ENCODE results near the gene AGBL5. TPM values are rescaled to one million over a fixed set of nuclear protein-coding genes. Genes with fewer than 3 reads are reported as not detected.

AGBL5 gene
- total and polyA plus RNA-seq, 2 of the 13 experiments (the other 11 are each of a cell fraction or from before 2014, with no cell fraction given) = 55.9 to 73.3 TPM

DNA sequence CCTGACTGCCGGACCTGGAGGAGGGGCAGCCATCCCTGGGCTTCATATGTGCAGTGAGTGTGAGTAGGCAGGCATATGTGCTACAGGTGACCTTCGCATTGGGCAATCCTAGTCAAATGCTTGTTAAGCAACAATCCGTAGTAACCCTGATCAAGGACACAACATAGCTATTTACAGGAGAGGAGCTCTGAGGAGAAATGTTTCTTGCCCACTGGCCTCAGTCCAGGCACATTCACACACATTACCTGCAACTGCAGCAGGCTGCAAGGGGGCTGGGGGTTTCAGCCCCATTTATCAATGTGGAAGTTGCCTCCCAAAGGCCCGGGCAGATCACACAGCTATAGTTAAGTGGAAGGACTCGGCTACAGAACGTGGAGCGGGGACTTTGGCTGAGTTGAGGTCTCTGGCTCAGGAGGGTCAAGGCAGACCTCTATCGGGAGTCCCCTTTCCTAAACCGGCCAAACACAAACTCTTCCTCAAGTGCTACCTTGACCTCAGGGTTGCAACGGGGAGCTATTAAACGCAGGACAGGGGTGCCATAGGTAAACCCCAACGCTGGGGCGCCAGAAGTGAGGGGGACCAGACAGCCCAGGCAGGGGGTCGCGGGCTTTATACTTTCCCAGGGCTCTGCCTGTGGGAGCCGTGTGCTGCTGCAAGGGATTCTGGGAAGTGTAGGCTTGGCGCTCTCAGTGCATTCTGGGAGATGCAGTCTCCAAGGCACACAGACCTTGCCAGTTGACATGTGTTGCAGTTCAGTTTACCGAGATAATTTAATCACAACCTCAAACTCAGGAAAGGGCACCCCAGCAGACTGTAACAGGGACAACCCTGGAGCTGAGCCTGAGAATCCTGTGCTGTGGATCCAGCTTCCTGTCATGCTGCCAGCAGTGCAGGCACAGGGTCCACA is 44.5 kb downstream of the AGBL5 start (continued):
- TF ChIP-seq, protein P1, sequence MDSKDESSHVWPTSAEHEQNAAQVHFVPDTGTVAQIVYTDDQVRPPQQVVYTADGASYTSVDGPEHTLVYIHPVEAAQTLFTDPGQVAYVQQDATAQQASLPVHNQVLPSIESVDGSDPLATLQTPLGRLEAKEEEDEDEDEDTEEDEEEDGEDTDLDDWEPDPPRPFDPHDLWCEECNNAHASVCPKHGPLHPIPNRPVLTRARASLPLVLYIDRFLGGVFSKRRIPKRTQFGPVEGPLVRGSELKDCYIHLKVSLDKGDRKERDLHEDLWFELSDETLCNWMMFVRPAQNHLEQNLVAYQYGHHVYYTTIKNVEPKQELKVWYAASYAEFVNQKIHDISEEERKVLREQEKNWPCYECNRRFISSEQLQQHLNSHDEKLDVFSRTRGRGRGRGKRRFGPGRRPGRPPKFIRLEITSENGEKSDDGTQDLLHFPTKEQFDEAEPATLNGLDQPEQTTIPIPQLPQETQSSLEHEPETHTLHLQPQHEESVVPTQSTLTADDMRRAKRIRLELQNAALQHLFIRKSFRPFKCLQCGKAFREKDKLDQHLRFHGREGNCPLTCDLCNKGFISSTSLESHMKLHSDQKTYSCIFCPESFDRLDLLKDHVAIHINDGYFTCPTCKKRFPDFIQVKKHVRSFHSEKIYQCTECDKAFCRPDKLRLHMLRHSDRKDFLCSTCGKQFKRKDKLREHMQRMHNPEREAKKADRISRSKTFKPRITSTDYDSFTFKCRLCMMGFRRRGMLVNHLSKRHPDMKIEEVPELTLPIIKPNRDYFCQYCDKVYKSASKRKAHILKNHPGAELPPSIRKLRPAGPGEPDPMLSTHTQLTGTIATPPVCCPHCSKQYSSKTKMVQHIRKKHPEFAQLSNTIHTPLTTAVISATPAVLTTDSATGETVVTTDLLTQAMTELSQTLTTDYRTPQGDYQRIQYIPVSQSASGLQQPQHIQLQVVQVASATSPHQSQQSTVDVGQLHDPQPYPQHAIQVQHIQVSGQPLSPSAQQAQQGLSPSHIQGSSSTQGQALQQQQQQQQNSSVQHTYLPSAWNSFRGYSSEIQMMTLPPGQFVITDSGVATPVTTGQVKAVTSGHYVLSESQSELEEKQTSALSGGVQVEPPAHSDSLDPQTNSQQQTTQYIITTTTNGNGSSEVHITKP (CRISPR knock-in tag; IDR thresholded peaks at IDR 0.05; ENCODE audit: low read depth) = peak; percentile 71; the same call in 1 of the 2 replicates
- no peak for TF ChIP-seq ZNF260 (CRISPR knock-in tag; IDR thresholded peaks at IDR 0.05; ENCODE audit: borderline replicate concordance, low read depth)
- TF ChIP-seq, protein P2, sequence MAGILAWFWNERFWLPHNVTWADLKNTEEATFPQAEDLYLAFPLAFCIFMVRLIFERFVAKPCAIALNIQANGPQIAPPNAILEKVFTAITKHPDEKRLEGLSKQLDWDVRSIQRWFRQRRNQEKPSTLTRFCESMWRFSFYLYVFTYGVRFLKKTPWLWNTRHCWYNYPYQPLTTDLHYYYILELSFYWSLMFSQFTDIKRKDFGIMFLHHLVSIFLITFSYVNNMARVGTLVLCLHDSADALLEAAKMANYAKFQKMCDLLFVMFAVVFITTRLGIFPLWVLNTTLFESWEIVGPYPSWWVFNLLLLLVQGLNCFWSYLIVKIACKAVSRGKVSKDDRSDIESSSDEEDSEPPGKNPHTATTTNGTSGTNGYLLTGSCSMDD (CRISPR knock-in tag; IDR thresholded peaks at IDR 0.05) = no peak
- TF ChIP-seq, protein P3, sequence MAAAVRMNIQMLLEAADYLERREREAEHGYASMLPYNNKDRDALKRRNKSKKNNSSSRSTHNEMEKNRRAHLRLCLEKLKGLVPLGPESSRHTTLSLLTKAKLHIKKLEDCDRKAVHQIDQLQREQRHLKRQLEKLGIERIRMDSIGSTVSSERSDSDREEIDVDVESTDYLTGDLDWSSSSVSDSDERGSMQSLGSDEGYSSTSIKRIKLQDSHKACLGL (CRISPR knock-in tag; IDR thresholded peaks at IDR 0.05) = peak; percentile 65; the same call in 1 of the 2 replicates
- TF ChIP-seq ZNF678 (CRISPR knock-in tag; IDR thresholded peaks at IDR 0.05) = no peak
- TF ChIP-seq, protein P4, sequence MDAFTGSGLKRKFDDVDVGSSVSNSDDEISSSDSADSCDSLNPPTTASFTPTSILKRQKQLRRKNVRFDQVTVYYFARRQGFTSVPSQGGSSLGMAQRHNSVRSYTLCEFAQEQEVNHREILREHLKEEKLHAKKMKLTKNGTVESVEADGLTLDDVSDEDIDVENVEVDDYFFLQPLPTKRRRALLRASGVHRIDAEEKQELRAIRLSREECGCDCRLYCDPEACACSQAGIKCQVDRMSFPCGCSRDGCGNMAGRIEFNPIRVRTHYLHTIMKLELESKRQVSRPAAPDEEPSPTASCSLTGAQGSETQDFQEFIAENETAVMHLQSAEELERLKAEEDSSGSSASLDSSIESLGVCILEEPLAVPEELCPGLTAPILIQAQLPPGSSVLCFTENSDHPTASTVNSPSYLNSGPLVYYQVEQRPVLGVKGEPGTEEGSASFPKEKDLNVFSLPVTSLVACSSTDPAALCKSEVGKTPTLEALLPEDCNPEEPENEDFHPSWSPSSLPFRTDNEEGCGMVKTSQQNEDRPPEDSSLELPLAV (CRISPR knock-in tag; conservative IDR thresholded peaks at IDR 0.05; ENCODE audit: low read depth) = no peak
- TF ChIP-seq NBN (conservative IDR thresholded peaks at IDR 0.05) = no peak
- peak; percentile 85 for TF ChIP-seq ZNF614 (CRISPR knock-in tag; IDR thresholded peaks at IDR 0.05; ENCODE audit: borderline replicate concordance)
- TF ChIP-seq, protein P5, sequence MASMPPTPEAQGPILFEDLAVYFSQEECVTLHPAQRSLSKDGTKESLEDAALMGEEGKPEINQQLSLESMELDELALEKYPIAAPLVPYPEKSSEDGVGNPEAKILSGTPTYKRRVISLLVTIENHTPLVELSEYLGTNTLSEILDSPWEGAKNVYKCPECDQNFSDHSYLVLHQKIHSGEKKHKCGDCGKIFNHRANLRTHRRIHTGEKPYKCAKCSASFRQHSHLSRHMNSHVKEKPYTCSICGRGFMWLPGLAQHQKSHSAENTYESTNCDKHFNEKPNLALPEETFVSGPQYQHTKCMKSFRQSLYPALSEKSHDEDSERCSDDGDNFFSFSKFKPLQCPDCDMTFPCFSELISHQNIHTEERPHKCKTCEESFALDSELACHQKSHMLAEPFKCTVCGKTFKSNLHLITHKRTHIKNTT (CRISPR knock-in tag; IDR thresholded peaks at IDR 0.05) = no peak
- no peak for TF ChIP-seq SYNCRIP (IDR thresholded peaks at IDR 0.05; ENCODE audit: insufficient read depth, low read depth, low read length)
- TF ChIP-seq SMC3 (IDR thresholded peaks at IDR 0.05; ENCODE audit: low read length) = peak; percentile 41; the same call in 1 of the 2 replicates
- TF ChIP-seq YY1 (IDR thresholded peaks at IDR 0.05; ENCODE audit: insufficient read depth, insufficient replicate concordance, low read depth, low read length) = peak; percentile 80
- no peak for TF ChIP-seq JUND (CRISPR knock-in tag; IDR thresholded peaks at IDR 0.05)
- TF ChIP-seq MAFK (conservative IDR thresholded peaks at IDR 0.05 in 1 of 2, IDR thresholded peaks at IDR 0.05 in 1 of 2; ENCODE audit: low read length in 2 of 2) = peak; percentile 7 to 13; a peak in 1 of 4 replicates
- TF ChIP-seq HOXA5 (CRISPR knock-in tag; IDR thresholded peaks at IDR 0.05) = peak; percentile 83; the same call in 1 of the 2 replicates
- TF ChIP-seq RBAK (CRISPR knock-in tag; IDR thresholded peaks at IDR 0.05) = no peak
- TF ChIP-seq FOSL2 (CRISPR knock-in tag; IDR thresholded peaks at IDR 0.05) = peak; percentile 87
- TF ChIP-seq ZFYVE20 (CRISPR knock-in tag; IDR thresholded peaks at IDR 0.05; ENCODE audit: borderline replicate concordance, low read depth) = no peak
- TF ChIP-seq ZNF253 (CRISPR knock-in tag; IDR thresholded peaks at IDR 0.05; ENCODE audit: borderline replicate concordance) = 0 out of 2 replicates have a peak, but pooled peaks have one; percentile 50
- TF ChIP-seq ZFP37 (CRISPR knock-in tag; IDR thresholded peaks at IDR 0.05; ENCODE audit: borderline replicate concordance) = peak; percentile 93; the same call in 1 of the 2 replicates
- no peak for TF ChIP-seq RARG (CRISPR knock-in tag; IDR thresholded peaks at IDR 0.05; ENCODE audit: low read depth)

Data from HepG2 (cell line).